Activated T-cell treated with anti-CD3 and anti-CD28 coated beads for 1 hour (primary cell): ENCODE measurements around the gene PKNOX1.
"Not testable (repeated sequence)": the region's sequence is repeated elsewhere in the genome, so short reads cannot be mapped to it uniquely, and the experiment has no call there.

Experiments
- DNase-seq: peaks from one replicate; pipeline ENCODE4 v3.0.0-alpha.2; 2020; ENCODE audit warnings: low read depth

Gene PKNOX1

GRCh38 chr21:43062955-43063664, 88.7 kb downstream of the PKNOX1 start:
- DNase-seq, result not testable (repeated sequence)

GRCh38 chr21:43064265-43064917, 90.0 kb downstream of the PKNOX1 start:
- DNase-seq, result not testable (repeated sequence)

GRCh38 chr21:43065991-43066390, 91.6 kb downstream of the PKNOX1 start:
- DNase-seq, result not testable (repeated sequence)

- not testable (repeated sequence) for DNase-seq
Measured at GRCh38 chr21:43066690-43067089, 92.3 kb downstream of the PKNOX1 start.

GRCh38 chr21:43068065-43068464, 93.7 kb downstream of the PKNOX1 start:
- not testable (repeated sequence) for DNase-seq

GRCh38 chr21:43069682-43070081, 95.3 kb downstream of the PKNOX1 start:
- not testable (repeated sequence) for DNase-seq

GRCh38 chr21:43072742-43073141, 98.4 kb downstream of the PKNOX1 start:
- DNase-seq, result not testable (repeated sequence)

GRCh38 chr21:43074401-43075169, 100.2 kb downstream of the PKNOX1 start:
- DNase-seq, result not testable (repeated sequence)

GRCh38 chr21:43075170-43076022, 101.0 kb downstream of the PKNOX1 start, which contains the start of gene CBS:
CBS (minus strand) TSS chr21:43075835; CDS start chr21:43072193, 3,642 bp downstream.
- DNase-seq, result not testable (repeated sequence)

GRCh38 chr21:43076023-43076637, 101.8 kb downstream of the PKNOX1 start:
- not testable (repeated sequence) for DNase-seq

GRCh38 chr21:43076643-43077042, 102.3 kb downstream of the PKNOX1 start:
- not testable (repeated sequence) for DNase-seq

GRCh38 chr21:43082587-43083300, 108.4 kb downstream of the PKNOX1 start:
- not testable (repeated sequence) for DNase-seq
